PC-3 (cell line): ENCODE results near the gene ACVR1. TPM values are rescaled to one million over a fixed set of nuclear protein-coding genes. Genes with fewer than 3 reads are reported as not detected.

Experiments used
- ATAC-seq: fragments of 200-7000 bp; cut with Tn5 transposase; 2 replicates; pipeline ENCODE4 v1.9.1; 2020; ENCODE audit warnings: mild to moderate bottlenecking, moderate library complexity
- BruUV-seq: library from RNA; stranded (reverse); fragments of 400-500 nt; replicated peaks from 2 replicates; lab custom pipeline; 2021; lab: Mats Ljungman, UMichigan
- CTCF ChIA-PET: fragments of 300-600 bp; sonication (Branson Sonifier 250); formaldehyde crosslinking; loops from one replicate; lab custom pipeline; 2022; ENCODE audit warnings: antibody characterized with exemption; lab: Charles Lee
- POLR2A ChIA-PET: fragments of 300-600 bp; sonication (Branson Sonifier 250); formaldehyde crosslinking; loops from one replicate; lab custom pipeline; 2022; ENCODE audit warnings: antibody characterized with exemption; ENCODE audit not compliant: unreplicated experiment; lab: Charles Lee
- DNase-seq: peaks from one replicate; pipeline ENCODE4 v3.0.0-alpha.2; 2015
- H2AFZ ChIP-seq: fragments of 300-600 bp; sonication (generic); 2 replicates; pipeline ENCODE4 v1.6.0; 2016; ENCODE audit warnings: antibody characterized with exemption, low read length
- H3F3A ChIP-seq: fragments of 300-600 bp; sonication (generic); one replicate; pipeline ENCODE4 v1.6.0; 2017; ENCODE audit warnings: antibody characterized with exemption, low read length, control low read depth, mild to moderate bottlenecking; ENCODE audit not compliant: unreplicated experiment
- H3K27ac ChIP-seq: fragments of 300-600 bp; sonication (generic); 2 replicates; pipeline ENCODE4 v1.5.1; 2016; ENCODE audit warnings: mild to moderate bottlenecking, low read length
- H3K27me3 ChIP-seq: fragments of 300-600 bp; sonication (generic); 2 replicates; pipeline ENCODE4 v1.6.1; 2016; ENCODE audit warnings: low read length, mixed read lengths
- H3K36me3 ChIP-seq: fragments of 300-600 bp; sonication (generic); 2 replicates; pipeline ENCODE4 v1.6.1; 2016; ENCODE audit warnings: low read depth, mixed run types, low read length, mixed read lengths
- H3K4me1 ChIP-seq: fragments of 300-600 bp; sonication (generic); 2 replicates; pipeline ENCODE4 v1.5.1; 2016; ENCODE audit warnings: low read length; ENCODE audit not compliant: insufficient read depth
- H3K4me2 ChIP-seq: fragments of 300-600 bp; sonication (generic); 2 replicates; pipeline ENCODE4 v1.6.0; 2016; ENCODE audit warnings: low read length
- H3K4me3 ChIP-seq: fragments of 300-600 bp; sonication (generic); 2 replicates; pipeline ENCODE4 v1.5.1; 2016; ENCODE audit warnings: mild to moderate bottlenecking, low read length, mixed read lengths
- H3K79me2 ChIP-seq: fragments of 300-600 bp; sonication (generic); 2 replicates; pipeline ENCODE4 v1.6.1; 2017; ENCODE audit warnings: low read length, mixed read lengths
- H3K9ac ChIP-seq: fragments of 300-600 bp; sonication (generic); 2 replicates; pipeline ENCODE4 v1.6.0; 2016; ENCODE audit warnings: mild to moderate bottlenecking, low read length
- H3K9me2 ChIP-seq: fragments of 300-600 bp; sonication (generic); replicated peaks from 2 replicates; pipeline ENCODE4 v1.6.1; 2016; ENCODE audit warnings: mixed run types, low read length, mixed read lengths
- H3K9me3 ChIP-seq: fragments of 300-600 bp; sonication (generic); 2 replicates; pipeline ENCODE4 v1.6.1; 2016; ENCODE audit warnings: low read length, mixed read lengths
- H4K20me1 ChIP-seq: fragments of 300-600 bp; sonication (generic); 2 replicates; pipeline ENCODE4 v1.6.1; 2016; ENCODE audit warnings: low read length, mixed read lengths
- CTCF ChIP-seq: fragments of 300-600 bp; sonication (generic); conservative IDR thresholded peaks from 2 replicates; pipeline ENCODE4 v1.5.1; 2017; ENCODE audit warnings: antibody characterized with exemption, low read depth, mild to moderate bottlenecking, low read length
- EZH2 ChIP-seq: fragments of 300-600 bp; sonication (generic); IDR thresholded peaks from one replicate; pipeline ENCODE4 v1.6.1; 2017; ENCODE audit warnings: antibody characterized with exemption, mild to moderate bottlenecking, low read length; ENCODE audit not compliant: unreplicated experiment
- EZH2phosphoT487 ChIP-seq: fragments of 300-600 bp; sonication (generic); IDR thresholded peaks from 2 replicates; pipeline ENCODE4 v1.6.1; 2018; ENCODE audit warnings: mild to moderate bottlenecking, antibody characterized with exemption, low read length, borderline replicate concordance
- intact Hi-C: fragments of 100-400 bp; cut with micrococcal nuclease; formaldehyde crosslinking; loops from 2 replicates; pipeline ENCODE4 v1.9.0; 2023
- total RNA-seq: library from RNA; depleted of rRNA; stranded (reverse); fragments of >200 nt; gene quantifications from 2 replicates; pipeline ENCODE4 v1.2.3, GENCODE V29; 2014

ACVR1 gene
- total RNA-seq, 1 experiment from 2014 or later = 6.7 TPM

GRCh38 chr2:157897106-157897971, 21.2 kb upstream of the ACVR1 start:
- Histone ChIP-seq H3K9me3 (no peaks in the 10 kb centered on the region), H3K9me2 (no peaks in the 10 kb centered on the region), H3F3A (no peaks in the 10 kb centered on the region), H3K9ac (no peak overlapping the region), H3K79me2 (no peaks in the 10 kb centered on the region), H3K27ac (no peak overlapping the region), H3K4me3 (no peak overlapping the region), H3K27me3 (no peaks in the 10 kb centered on the region), H3K36me3 (no peaks in the 10 kb centered on the region), H3K4me2 (no peak overlapping the region), H3K4me1 (peaks cover 24% of the 10 kb centered on the region), H2AFZ (no peak overlapping the region), H4K20me1 (no peaks in the 10 kb centered on the region)
- CTCF ChIA-PET = no interaction called here
- no peak for ATAC-seq
- no TSS peak for BruUV-seq
- no peak for TF ChIP-seq CTCF
- no peak for TF ChIP-seq EZH2
- TF ChIP-seq EZH2phosphoT487 = no peak
- POLR2A ChIA-PET = no interaction called here
- no peak for DNase-seq
- intact Hi-C loops = no loop called here

- Histone ChIP-seq H4K20me1 (no peaks in the 10 kb centered on the region), H3K9ac (no peak overlapping the region), H3K4me2 (no peak overlapping the region), H3K9me2 (no peaks in the 10 kb centered on the region), H3K27me3 (no peaks in the 10 kb centered on the region), H3F3A (no peaks in the 10 kb centered on the region), H3K4me1 (peaks cover 24% of the 10 kb centered on the region), H3K79me2 (no peaks in the 10 kb centered on the region), H3K27ac (no peak overlapping the region), H3K4me3 (no peak overlapping the region), H3K9me3 (no peaks in the 10 kb centered on the region), H3K36me3 (no peaks in the 10 kb centered on the region), H2AFZ (no peak overlapping the region)
- intact Hi-C loops = no loop called here
- no peak for TF ChIP-seq CTCF
- no peak for TF ChIP-seq EZH2
- no peak for TF ChIP-seq EZH2phosphoT487
- no TSS peak for BruUV-seq
- DNase-seq (peak; percentile 36), ATAC-seq (no peak)
- POLR2A ChIA-PET = interaction anchor here (0.7 kb wide), 1 partner anchor 19 kb away, joined by 6 read pairs; the partner anchor contains the start of gene ACVR1
- CTCF ChIA-PET = no interaction called here
These were observed 19.4 kb upstream of the ACVR1 start for GRCh38 chr2:157895531-157895930.
